Ishikawa (cell line): ENCODE data around the gene IL36G.

Experiments
- CEBPB ChIP-seq: IDR thresholded peaks from 2 replicates; pipeline ENCODE4 v1.6.1; 2012
- CREB1 ChIP-seq: IDR thresholded peaks from 2 replicates; pipeline ENCODE4 v1.6.1; 2012; ENCODE audit warnings: low read depth
- EGR1 ChIP-seq: IDR thresholded peaks from 2 replicates; pipeline ENCODE4 v1.6.1; 2012
- EP300 ChIP-seq: IDR thresholded peaks from 2 replicates; pipeline ENCODE4 v1.6.1; 2012; ENCODE audit warnings: borderline replicate concordance
- FOXM1 ChIP-seq: IDR thresholded peaks from 2 replicates; pipeline ENCODE4 v1.6.1; 2012; ENCODE audit warnings: low read depth, borderline replicate concordance
- NFIC ChIP-seq: IDR thresholded peaks from 2 replicates; pipeline ENCODE4 v1.6.1; 2012
- RAD21 ChIP-seq: IDR thresholded peaks from 2 replicates; pipeline ENCODE4 v1.6.1; 2012; ENCODE audit warnings: low read depth
- TAF1 ChIP-seq: IDR thresholded peaks from 2 replicates; pipeline ENCODE4 v1.6.1; 2012; ENCODE audit warnings: low read depth, mild to moderate bottlenecking
- TCF12 ChIP-seq: IDR thresholded peaks from 2 replicates; pipeline ENCODE4 v1.6.1; 2012; ENCODE audit warnings: low read depth
- TEAD4 ChIP-seq: IDR thresholded peaks from 2 replicates; pipeline ENCODE4 v1.6.1; 2012
- YY1 ChIP-seq: IDR thresholded peaks from 2 replicates; pipeline ENCODE4 v1.6.1; 2012; ENCODE audit warnings: low read depth
- ZBTB7A ChIP-seq: IDR thresholded peaks from 2 replicates; pipeline ENCODE4 v1.6.1; 2012; ENCODE audit warnings: low read depth
- TF ChIP-seq, protein P1 (sequence below): IDR thresholded peaks from 2 replicates; pipeline ENCODE4 v1.6.1; 2012
- TF ChIP-seq, protein P2 (sequence below): IDR thresholded peaks from 2 replicates; pipeline ENCODE4 v1.6.1; 2012
- TF ChIP-seq, protein P3 (sequence below): IDR thresholded peaks from 2 replicates; pipeline ENCODE4 v1.6.1; 2012; ENCODE audit warnings: low read depth, mild to moderate bottlenecking

The IL36G gene

DNA sequence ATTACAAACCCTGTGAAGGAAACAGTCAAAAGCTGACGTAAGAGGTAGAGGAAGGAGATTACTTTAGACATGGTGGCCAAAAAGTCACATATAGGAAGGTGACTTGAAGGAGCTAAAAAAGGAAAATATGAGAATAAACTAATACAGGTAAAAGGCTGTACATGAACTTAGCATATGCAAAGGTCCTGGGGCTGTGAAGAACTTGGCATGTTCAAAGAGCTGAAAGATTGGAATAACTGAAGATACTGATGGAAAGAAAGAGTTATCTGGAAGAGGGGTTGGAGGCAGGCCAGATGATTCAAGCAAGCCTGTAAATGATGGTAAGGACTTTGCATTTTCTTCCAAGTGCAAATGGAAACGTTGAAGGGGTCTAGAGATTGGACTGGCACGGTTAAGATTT, 40.7 kb downstream of the IL36G start:
- TF ChIP-seq CREB1 = no peak

DNA sequence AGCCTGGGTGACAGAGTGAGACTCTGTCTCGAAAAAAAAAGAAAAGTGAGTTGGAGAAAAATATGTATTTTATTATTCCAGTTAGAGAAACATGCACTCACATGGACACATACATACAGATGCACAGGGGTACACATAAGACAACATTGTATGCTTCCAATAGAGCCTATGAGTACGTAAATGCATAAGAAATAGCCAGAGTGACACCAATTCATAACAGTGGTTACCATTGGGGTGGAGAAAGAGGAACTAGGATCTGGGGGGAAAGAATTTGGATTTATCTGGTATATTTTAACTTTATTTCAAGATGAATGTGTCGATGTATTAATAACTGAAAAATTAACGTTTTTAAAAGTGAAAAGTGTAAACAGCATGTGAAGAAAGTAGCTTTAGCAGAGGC, 43.5 kb downstream of the IL36G start:
- no peak for TF ChIP-seq TCF12
- no peak for TF ChIP-seq RAD21
- no peak for TF ChIP-seq TEAD4
- no peak for TF ChIP-seq ZBTB7A
- TF ChIP-seq, protein P1, sequence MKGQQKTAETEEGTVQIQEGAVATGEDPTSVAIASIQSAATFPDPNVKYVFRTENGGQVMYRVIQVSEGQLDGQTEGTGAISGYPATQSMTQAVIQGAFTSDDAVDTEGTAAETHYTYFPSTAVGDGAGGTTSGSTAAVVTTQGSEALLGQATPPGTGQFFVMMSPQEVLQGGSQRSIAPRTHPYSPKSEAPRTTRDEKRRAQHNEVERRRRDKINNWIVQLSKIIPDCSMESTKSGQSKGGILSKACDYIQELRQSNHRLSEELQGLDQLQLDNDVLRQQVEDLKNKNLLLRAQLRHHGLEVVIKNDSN = no peak
- TF ChIP-seq, protein P2, sequence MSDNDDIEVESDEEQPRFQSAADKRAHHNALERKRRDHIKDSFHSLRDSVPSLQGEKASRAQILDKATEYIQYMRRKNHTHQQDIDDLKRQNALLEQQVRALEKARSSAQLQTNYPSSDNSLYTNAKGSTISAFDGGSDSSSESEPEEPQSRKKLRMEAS = no peak
- TF ChIP-seq TAF1 = no peak
- TF ChIP-seq EGR1 = no peak
- no peak for TF ChIP-seq YY1
- TF ChIP-seq CEBPB = no peak
- no peak for TF ChIP-seq EP300

DNA sequence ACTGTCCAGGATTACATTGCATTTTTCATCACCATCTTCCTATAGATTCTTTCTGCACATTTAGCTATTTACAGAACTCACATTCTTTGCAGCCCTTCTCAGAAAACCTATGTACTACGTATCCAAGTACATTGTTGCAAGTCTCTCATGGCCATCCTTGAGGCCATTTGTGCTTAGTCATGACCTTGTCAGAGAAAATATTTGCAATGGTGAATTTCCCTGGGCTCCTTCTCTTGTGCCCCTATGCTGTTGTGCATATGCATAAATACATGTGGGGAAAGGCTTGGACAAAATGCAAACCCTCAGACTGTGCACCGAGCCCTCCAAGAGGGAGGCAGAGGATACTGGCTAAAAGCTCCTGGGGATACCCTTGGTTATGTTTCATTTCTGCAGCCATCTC, 47.0 kb downstream of the IL36G start:
- TF ChIP-seq YY1 (no peak), NFIC (no peak), TCF12 (no peak), TAF1 (no peak), ZBTB7A (no peak), FOXM1 (no peak), CEBPB (no peak), RAD21 (no peak), EGR1 (no peak), EP300 (no peak), CREB1 (no peak), TEAD4 (no peak)
- TF ChIP-seq, protein P3, sequence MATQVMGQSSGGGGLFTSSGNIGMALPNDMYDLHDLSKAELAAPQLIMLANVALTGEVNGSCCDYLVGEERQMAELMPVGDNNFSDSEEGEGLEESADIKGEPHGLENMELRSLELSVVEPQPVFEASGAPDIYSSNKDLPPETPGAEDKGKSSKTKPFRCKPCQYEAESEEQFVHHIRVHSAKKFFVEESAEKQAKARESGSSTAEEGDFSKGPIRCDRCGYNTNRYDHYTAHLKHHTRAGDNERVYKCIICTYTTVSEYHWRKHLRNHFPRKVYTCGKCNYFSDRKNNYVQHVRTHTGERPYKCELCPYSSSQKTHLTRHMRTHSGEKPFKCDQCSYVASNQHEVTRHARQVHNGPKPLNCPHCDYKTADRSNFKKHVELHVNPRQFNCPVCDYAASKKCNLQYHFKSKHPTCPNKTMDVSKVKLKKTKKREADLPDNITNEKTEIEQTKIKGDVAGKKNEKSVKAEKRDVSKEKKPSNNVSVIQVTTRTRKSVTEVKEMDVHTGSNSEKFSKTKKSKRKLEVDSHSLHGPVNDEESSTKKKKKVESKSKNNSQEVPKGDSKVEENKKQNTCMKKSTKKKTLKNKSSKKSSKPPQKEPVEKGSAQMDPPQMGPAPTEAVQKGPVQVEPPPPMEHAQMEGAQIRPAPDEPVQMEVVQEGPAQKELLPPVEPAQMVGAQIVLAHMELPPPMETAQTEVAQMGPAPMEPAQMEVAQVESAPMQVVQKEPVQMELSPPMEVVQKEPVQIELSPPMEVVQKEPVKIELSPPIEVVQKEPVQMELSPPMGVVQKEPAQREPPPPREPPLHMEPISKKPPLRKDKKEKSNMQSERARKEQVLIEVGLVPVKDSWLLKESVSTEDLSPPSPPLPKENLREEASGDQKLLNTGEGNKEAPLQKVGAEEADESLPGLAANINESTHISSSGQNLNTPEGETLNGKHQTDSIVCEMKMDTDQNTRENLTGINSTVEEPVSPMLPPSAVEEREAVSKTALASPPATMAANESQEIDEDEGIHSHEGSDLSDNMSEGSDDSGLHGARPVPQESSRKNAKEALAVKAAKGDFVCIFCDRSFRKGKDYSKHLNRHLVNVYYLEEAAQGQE = no peak
- TF ChIP-seq, protein P1 = no peak
- TF ChIP-seq, protein P2 = no peak

DNA sequence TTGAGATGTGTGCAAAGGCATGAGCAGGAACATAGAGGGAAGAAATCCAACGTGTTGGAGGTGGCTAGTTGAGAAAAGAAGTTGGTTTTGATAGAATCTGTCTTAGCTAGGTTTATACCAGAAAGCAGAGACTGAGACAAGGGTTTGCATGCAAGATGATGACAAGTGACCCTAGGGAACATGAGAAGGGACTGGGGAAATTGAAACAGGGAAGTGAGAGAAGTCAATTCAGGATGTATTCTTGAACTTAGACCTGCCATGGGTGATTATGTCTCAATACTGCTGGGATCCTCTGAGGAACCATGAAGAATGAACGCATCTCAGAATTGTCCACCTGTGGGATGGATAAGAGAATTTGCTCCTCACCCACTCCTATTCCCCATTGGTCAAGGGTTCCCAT, 47.9 kb downstream of the IL36G start:
- TF ChIP-seq EP300 = no peak
- no peak for TF ChIP-seq TEAD4
- no peak for TF ChIP-seq TAF1
- no peak for TF ChIP-seq RAD21
- no peak for TF ChIP-seq CEBPB
- TF ChIP-seq ZBTB7A = no peak
- no peak for TF ChIP-seq CREB1
- TF ChIP-seq FOXM1 = no peak
- TF ChIP-seq TCF12 = no peak
- TF ChIP-seq, protein P3 = no peak
- no peak for TF ChIP-seq YY1

DNA sequence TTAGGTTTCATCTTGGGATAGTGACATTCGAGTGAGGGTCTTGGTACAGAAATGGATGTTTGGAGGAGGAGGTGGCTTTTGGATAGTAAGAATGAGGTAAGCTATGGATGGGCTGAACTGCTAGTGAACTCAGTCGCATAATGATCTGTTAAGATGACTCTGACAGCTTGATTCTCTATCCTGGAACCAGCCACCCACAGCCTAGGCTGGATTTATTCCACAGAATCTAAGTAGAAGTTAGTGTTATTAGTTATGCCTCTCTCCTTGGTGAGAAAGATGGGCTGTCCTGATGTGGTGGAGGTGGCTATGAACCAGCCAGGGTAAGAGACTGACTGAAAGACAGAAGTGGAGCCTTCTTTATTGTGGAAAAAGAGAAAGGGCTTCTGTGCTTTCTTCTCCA, 49.9 kb downstream of the IL36G start:
- TF ChIP-seq TAF1 (no peak), CEBPB (no peak), FOXM1 (no peak), CREB1 (no peak)
- TF ChIP-seq, protein P2 = no peak

DNA sequence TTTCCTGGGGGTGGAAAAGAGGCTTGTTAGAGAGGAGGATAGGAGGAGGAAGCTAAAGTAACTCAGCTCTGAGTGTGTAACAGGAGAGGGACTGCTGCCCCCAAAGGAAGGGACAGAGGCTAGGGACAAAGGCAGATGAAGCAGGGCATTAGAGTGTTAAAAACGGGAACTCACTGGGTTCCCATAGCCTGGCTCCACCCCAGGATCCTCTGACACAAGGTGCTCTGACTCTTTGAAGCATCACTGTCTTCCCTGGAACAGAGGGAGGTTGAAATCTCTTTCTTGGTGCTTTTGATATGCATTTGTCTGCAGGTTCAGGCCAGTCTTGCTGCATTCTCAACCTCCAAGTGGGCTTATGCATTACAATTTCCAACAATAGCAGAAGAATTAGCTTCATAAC, 50.3 kb downstream of the IL36G start:
- TF ChIP-seq RAD21 (no peak), FOXM1 (no peak), CREB1 (no peak), ZBTB7A (no peak), NFIC (no peak), CEBPB (no peak), YY1 (no peak), TCF12 (no peak), EP300 (no peak), TAF1 (no peak), TEAD4 (no peak), EGR1 (no peak)
- TF ChIP-seq, protein P3 = no peak
- TF ChIP-seq, protein P1 = no peak
- TF ChIP-seq, protein P2 = no peak
